Transverse colon (tissue), 4 donors: ENCODE results near the gene EFCAB9. TPM values are rescaled to one million over a fixed set of nuclear protein-coding genes. Genes with fewer than 3 reads are reported as not detected.
"Not testable (repeated sequence)": the region's sequence is repeated elsewhere in the genome, so short reads cannot be mapped to it uniquely, and the experiment has no call there.

Experiments used
- DNase-seq: peaks from one replicate; pipeline ENCODE4 v3.0.0-alpha.2; 2019
- H3K27ac ChIP-seq, 4 donors: fragments of 200-600 bp; sonication (generic); 2 replicates each; pipeline ENCODE4 v1.5.1; 2016 to 2018; ENCODE audit warnings: inconsistent platforms in 4 of 4
- H3K27me3 ChIP-seq: fragments of 200-600 bp; sonication (generic); 2 replicates; pipeline ENCODE4 v1.5.1; 2017; ENCODE audit warnings: inconsistent platforms
- H3K36me3 ChIP-seq, 4 donors: fragments of 200-600 bp; sonication (generic); 2 replicates each; pipeline ENCODE4 v1.5.1; 2017 to 2019; ENCODE audit warnings: inconsistent platforms in 4 of 4
- H3K4me1 ChIP-seq, 4 donors: fragments of 200-600 bp; sonication (generic); 2 replicates each; pipeline ENCODE4 v1.5.1; 2017 to 2020; ENCODE audit warnings: inconsistent platforms in 4 of 4
- H3K4me3 ChIP-seq, 4 donors: fragments of 200-600 bp; sonication (generic); 1 replicate in 1 of 4; 2 replicates in 3 of 4; pipeline versions ENCODE4 v1.5.1 to v1.6.1; 2017 to 2019; ENCODE audit warnings: inconsistent platforms in 4 of 4
- H3K9me3 ChIP-seq, 2 donors: fragments of 200-600 bp; sonication (generic); 2 replicates each; pipeline ENCODE4 v1.5.1; 2017 to 2019; ENCODE audit warnings: inconsistent platforms in 2 of 2
- CTCF ChIP-seq, 5 experiments: fragments of 200-600 bp in 3 of 5; fragments of 450-650 bp in 2 of 5; sonication (generic) in 3 of 5; IDR thresholded peaks; 1 replicate in 2 of 5; 2 replicates in 3 of 5; pipeline ENCODE4 v1.5.1; 2016 to 2017; ENCODE audit warnings: antibody characterized with exemption in 5 of 5, inconsistent platforms in 3 of 5, mild to moderate bottlenecking in 2 of 5, moderate library complexity in 1 of 5
- EP300 ChIP-seq: sonication (generic); formaldehyde crosslinking; IDR thresholded peaks from one replicate; pipeline ENCODE4 v1.6.1; 2017; ENCODE audit warnings: antibody characterized with exemption, low read depth
- POLR2A ChIP-seq: fragments of 450-650 bp; IDR thresholded peaks from one replicate; pipeline ENCODE4 v1.6.1; 2016; ENCODE audit warnings: antibody characterized with exemption, mild to moderate bottlenecking, moderate library complexity
- POLR2AphosphoS5 ChIP-seq, 3 donors: sonication (generic); formaldehyde crosslinking; IDR thresholded peaks; one replicate each; pipeline ENCODE4 v1.6.1; 2016; ENCODE audit warnings: antibody characterized with exemption in 3 of 3
- WGBS, 2 donors: methylation state at CpG; one replicate each; pipeline ENCODE4 v1.1.5; 2018; ENCODE audit warnings: low coverage in 1 of 2; 5-methylcytosine and 5-hydroxymethylcytosine counted together
- in situ Hi-C, 4 donors: fragments of 200-750 bp; cut with MboI; loops; one replicate each; pipeline versions ENCODE4 v1.15.0 to v1.15.1; 2017; ENCODE audit warnings: low sequenced_read_pairs in 3 of 4, low pct_ligation_motif_present in 1 of 4, low pct_unique_long_range_greater_than_20kb in 1 of 4
- intact Hi-C: fragments of 100-400 bp; cut with DNase I; formaldehyde crosslinking; loops from one replicate; pipeline ENCODE4 v1.15.1; 2023; ENCODE audit warnings: low total_unique reads
- total RNA-seq, 4 donors: library from RNA; depleted of rRNA; stranded (reverse); fragments of >200 nt; gene quantifications; one replicate each; pipeline ENCODE4 v1.1.0, GENCODE V29; 2016

EFCAB9 gene
- total RNA-seq, 4 donors from 2014 or later = not detected

- Histone ChIP-seq H3K9me3 (no peaks in the 10 kb centered on the region), H3K27me3 (no peaks in the 10 kb centered on the region), H3K27ac (no peak overlapping the region), H3K4me3 (no peak overlapping the region), H3K36me3 (no peaks in the 10 kb centered on the region), H3K4me1 (no peaks in the 10 kb centered on the region)
- intact Hi-C loops (no loop called here), in situ Hi-C loops (loop anchor here in 1 of 4 donors (10.0 kb wide), 1 partner anchor 85 kb away; the partner anchor contains the start of gene UBTD2)
- no peak for TF ChIP-seq CTCF (IDR thresholded peaks at IDR 0.05)
- TF ChIP-seq POLR2AphosphoS5 (IDR thresholded peaks at IDR 0.05) = no peak
- TF ChIP-seq POLR2A = no peak
- TF ChIP-seq EP300 = no peak
- no peak for DNase-seq
- 60 to 85% methylated on average over 2 to 10 of the region's 10 CpGs for WGBS, 2 donors
Observed at GRCh38 chr5:172199446-172199845, 5.5 kb downstream of the EFCAB9 start.

GRCh38 chr5:172200476-172200875 is 6.5 kb downstream of the EFCAB9 start:
- in situ Hi-C loops (no loop called here), intact Hi-C loops (no loop called here)
- Histone ChIP-seq H3K4me1 (no peaks in the 10 kb centered on the region), H3K9me3 (no peaks in the 10 kb centered on the region), H3K36me3 (no peaks in the 10 kb centered on the region), H3K27ac (no peak overlapping the region), H3K4me3 (no peak overlapping the region), H3K27me3 (no peaks in the 10 kb centered on the region)
- TF ChIP-seq POLR2A (no peak), CTCF (IDR thresholded peaks at IDR 0.05) (no peak), EP300 (no peak), POLR2AphosphoS5 (IDR thresholded peaks at IDR 0.05) (no peak)
- 80 to 83% methylated on average over 3 to 6 of the region's 6 CpGs for WGBS, 2 donors
- DNase-seq = no peak

GRCh38 chr5:172205984-172206383 is 12.0 kb downstream of the EFCAB9 start:
- DNase-seq, in situ Hi-C loops, intact Hi-C loops, H3K27me3 ChIP-seq, H3K4me1 ChIP-seq, H3K9me3 ChIP-seq, H3K27ac ChIP-seq, H3K36me3 ChIP-seq, H3K4me3 ChIP-seq: not testable (repeated sequence)
- WGBS, 2 donors = 86 to 89% methylated on average over 5 to 11 of the region's 11 CpGs

- Histone ChIP-seq H3K36me3 (peaks cover 0 to 14% (median 3%) of the 10 kb centered on the region in 4 donors), H3K4me3 (no peak overlapping the region), H3K27ac (no peak overlapping the region), H3K4me1 (no peaks in the 10 kb centered on the region), H3K27me3 (no peaks in the 10 kb centered on the region), H3K9me3 (no peaks in the 10 kb centered on the region)
- 65 to 66% methylated on average over 3 of the region's 3 CpGs for WGBS, 2 donors
- DNase-seq = no peak
- intact Hi-C loops (no loop called here), in situ Hi-C loops (no loop called here)
- TF ChIP-seq CTCF (IDR thresholded peaks at IDR 0.05) = no peak
- TF ChIP-seq POLR2AphosphoS5 (IDR thresholded peaks at IDR 0.05) = no peak
- TF ChIP-seq EP300 = no peak
Observed at GRCh38 chr5:172207511-172207910, 13.5 kb downstream of the EFCAB9 start.

GRCh38 chr5:172209714-172210113 is 15.7 kb downstream of the EFCAB9 start:
- Histone ChIP-seq H3K27me3 (no peaks in the 10 kb centered on the region), H3K4me1 (no peaks in the 10 kb centered on the region), H3K4me3 (no peak overlapping the region), H3K9me3 (no peaks in the 10 kb centered on the region), H3K27ac (no peak overlapping the region), H3K36me3 (peaks cover 0 to 14% (median 3%) of the 10 kb centered on the region in 4 donors)
- intact Hi-C loops = no loop called here
- TF ChIP-seq EP300 (no peak), POLR2AphosphoS5 (IDR thresholded peaks at IDR 0.05) (no peak), CTCF (IDR thresholded peaks at IDR 0.05) (no peak), POLR2A (no peak)
- in situ Hi-C loops = no loop called here
- no peak for DNase-seq
- 94 to 100% methylated on average over 2 of the region's 2 CpGs for WGBS, 2 donors
